ENCODE measurements around the gene MRPL34.

The MRPL34 gene

DNA sequence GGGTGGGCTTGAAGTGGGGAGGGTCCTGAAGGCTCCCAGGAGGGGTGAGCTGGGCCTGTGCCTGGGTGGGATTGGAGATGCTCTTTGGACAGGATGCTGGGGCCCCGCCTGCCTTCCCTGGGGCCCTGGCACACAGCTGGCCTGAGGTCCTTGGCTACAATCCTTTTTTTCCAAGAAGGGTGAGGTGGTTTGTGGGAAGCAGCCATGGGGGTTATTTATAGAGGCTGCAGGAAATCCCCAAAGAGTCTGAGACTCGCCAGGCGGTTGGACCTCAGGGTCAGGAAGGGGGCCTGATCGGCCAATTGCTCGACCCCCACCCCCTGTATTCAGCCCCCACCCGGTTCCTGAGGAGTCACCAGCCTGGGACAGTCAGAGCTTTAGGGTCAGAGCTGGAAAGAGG is 41.7 kb downstream of the MRPL34 start:
- no peak for DNase-seq

DNA sequence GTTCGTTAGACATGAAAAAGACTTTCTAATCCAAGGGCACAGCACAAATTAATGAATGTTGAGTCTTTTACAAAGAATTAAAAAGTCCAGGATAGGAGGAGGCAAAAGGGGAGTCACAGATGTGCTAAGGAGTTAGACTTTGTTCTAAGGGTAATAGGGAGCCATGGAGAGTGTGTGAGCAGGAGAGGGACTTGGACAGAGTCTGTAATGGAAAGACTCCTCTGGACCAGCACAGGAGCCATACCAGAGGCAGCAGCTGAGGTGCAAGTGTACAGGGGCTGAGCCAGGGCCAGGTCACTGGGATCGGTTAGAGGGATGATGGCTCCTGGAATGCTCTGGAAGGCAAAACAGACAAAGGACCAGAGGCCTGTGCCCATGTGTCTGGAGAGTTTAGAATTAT is 42.2 kb downstream of the MRPL34 start:
- no peak for DNase-seq

GRCh38 chr19:17348700-17349099 is 43.0 kb downstream of the MRPL34 start:
- no peak for DNase-seq

DNA sequence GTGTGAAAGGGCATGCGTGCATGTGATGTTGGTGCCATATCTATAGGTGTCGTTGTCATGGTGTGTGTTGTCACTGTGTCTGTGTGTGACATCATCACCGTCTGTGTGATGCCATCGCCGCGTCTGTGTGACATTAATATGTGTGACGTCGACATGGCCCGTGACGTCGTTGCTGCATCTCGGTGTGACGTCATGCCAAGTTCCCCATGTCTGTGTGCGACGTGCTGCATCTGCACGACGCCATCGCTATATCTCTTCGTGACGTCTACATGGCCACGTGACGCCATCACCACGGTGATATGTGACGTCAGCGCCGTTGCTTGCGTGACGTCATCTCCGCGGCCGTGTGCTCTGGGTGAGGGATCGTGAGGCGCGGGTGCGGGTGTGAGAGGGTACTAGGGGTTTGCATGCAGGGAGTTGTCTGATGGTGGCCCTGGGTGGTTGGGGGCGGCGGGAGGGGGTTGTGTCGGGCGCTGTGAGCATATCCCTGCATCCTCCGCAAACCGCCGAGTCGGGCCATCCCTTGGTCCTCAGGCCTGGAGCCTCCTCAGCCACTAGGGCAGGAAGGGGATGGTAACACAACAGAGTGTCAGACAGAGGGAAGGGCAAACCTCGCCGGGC is 46.3 kb downstream of the MRPL34 start:
- DNase-seq = no peak

- DNase-seq = no peak
Measured at GRCh38 chr19:17352608-17353280, 47.1 kb downstream of the MRPL34 start.

DNA sequence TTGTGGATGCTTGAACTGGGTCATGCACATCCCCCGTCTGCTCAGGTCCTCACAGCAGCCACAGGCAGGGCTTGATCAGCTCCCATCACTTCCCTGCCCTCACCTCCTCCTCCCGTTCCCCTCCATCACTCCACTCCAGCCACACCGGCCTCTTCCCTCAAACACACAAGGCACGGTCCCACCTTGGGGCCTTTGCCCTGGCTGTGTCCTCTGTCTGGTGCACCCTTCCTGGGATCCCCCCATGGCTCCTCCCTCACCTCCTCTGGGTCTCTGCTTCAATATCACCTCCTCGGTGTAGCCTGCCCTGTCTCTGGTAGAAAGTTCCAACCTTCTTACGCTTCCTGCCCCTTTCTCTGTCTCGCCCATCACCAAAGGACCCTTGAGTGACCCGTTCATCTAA is 47.7 kb downstream of the MRPL34 start:
- no peak for DNase-seq
